ENCODE data around the gene CLOCK.
"Not testable (repeated sequence)": the region's sequence is repeated elsewhere in the genome, so short reads cannot be mapped to it uniquely, and the experiment has no call there.

CLOCK gene

DNA sequence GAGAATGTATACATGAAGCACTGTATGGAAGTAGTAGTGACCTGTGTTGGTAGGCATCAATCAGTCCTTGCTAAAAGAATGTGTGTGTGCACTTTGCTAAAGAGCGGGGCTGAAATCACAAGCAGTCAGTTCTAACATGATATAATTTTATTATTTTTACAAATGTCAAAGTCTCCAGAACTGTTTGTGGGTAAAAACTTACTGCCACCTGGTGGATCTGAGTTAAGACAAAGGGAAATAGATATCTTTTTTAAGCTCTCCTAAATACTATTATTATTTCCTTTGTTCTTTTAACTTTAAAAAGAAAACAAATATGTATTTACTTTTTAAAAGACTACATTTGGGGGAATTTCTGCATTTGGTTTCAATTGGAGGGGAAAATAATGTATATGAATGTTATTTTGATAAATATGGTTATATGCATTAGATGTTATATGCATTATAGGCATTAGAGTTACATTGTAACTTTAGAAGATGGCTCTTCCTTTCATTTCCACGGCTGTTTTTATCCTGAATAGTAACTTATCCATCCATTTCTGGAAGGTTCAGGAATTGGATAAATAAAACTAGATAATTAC lies 7.8 kb upstream of the CLOCK start:
- H3K27ac Mint-ChIP-seq = no peak overlapping the region
- peaks cover 4% of the 10 kb centered on the region for H3K9me3 Mint-ChIP-seq
- H3K27me3 Mint-ChIP-seq (ENCODE audit: low read depth, poor library complexity) = peaks cover 3% of the 10 kb centered on the region
- TF ChIP-seq, protein P1, sequence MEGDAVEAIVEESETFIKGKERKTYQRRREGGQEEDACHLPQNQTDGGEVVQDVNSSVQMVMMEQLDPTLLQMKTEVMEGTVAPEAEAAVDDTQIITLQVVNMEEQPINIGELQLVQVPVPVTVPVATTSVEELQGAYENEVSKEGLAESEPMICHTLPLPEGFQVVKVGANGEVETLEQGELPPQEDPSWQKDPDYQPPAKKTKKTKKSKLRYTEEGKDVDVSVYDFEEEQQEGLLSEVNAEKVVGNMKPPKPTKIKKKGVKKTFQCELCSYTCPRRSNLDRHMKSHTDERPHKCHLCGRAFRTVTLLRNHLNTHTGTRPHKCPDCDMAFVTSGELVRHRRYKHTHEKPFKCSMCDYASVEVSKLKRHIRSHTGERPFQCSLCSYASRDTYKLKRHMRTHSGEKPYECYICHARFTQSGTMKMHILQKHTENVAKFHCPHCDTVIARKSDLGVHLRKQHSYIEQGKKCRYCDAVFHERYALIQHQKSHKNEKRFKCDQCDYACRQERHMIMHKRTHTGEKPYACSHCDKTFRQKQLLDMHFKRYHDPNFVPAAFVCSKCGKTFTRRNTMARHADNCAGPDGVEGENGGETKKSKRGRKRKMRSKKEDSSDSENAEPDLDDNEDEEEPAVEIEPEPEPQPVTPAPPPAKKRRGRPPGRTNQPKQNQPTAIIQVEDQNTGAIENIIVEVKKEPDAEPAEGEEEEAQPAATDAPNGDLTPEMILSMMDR (IDR thresholded peaks at IDR 0.05) = no peak
- H3K36me3 Mint-ChIP-seq (ENCODE audit: low read depth) = peaks cover 5% of the 10 kb centered on the region
- no peak for DNase-seq
- peaks cover 14% of the 10 kb centered on the region for H3K4me1 Mint-ChIP-seq
- H3K4me3 Mint-ChIP-seq = no peak overlapping the region

DNA sequence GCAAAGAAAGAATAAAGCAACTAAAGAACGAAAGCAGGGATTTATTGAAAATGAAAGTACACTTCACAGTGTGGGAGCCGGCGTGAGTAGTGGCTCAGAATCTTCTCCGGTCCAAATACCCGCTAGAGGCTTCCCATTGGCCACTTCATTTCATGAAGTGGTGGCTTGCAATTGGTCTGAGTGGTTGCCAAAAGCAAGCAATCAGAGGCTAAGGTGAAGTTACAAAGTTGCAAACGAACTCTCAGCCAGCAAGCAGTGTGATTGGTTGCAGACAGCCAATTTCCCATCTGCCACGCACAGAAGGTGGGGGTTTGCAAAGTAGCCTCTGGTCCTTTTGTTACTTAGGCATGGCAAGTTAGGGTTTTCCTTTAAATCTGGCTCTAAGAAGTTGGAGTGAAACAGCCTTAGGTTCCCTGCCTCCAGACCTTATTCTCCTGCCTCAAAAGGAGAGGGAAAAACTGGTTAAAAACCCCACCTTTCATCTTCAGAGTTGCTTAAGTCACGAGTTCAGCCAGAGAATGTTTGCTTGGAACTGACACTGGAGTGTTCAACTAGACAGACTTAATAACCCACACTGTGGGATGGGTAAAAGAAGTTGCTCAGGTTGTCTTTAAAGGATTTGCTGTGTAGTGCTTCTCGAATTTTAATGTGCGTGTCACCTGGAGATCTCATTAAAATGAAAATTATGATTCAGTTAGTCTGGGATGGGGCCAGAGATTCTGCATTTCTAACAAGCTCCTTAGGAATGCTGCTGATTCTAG lies 6.9 kb upstream of the CLOCK start:
- Mint-ChIP-seq H3K4me1 (peaks cover 23% of the 10 kb centered on the region), H3K27me3 (ENCODE audit: low read depth, poor library complexity) (peaks cover 3% of the 10 kb centered on the region), H3K4me3 (no peak overlapping the region), H3K36me3 (ENCODE audit: low read depth) (peaks cover 5% of the 10 kb centered on the region), H3K27ac (no peak overlapping the region), H3K9me3 (peaks cover 4% of the 10 kb centered on the region)
- TF ChIP-seq, protein P1 (IDR thresholded peaks at IDR 0.05) = no peak
- DNase-seq = no peak

DNA sequence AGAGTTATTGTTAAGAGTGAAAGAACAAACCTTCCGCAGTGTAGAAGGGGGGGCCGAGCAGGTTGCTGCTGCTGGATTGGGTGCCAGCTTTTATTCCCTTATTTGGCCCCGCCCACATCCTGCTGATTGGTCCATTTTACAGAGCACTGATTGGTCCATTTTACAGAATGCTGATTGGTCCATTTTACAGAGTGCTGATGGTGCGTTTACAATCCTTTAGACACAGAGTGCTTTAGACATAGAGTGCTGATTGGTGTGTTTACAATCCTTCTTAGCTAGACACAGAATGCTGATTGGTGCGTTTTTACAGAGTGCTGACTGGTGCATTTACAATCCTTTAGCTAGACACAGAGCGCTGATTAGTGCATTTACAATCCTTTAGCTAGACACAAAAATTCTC lies 5.3 kb upstream of the CLOCK start:
- H3K9me3 Mint-ChIP-seq; H3K27ac Mint-ChIP-seq; H3K27me3 Mint-ChIP-seq (ENCODE audit: low read depth, poor library complexity); H3K4me3 Mint-ChIP-seq; DNase-seq; H3K36me3 Mint-ChIP-seq (ENCODE audit: low read depth): not testable (repeated sequence)
- H3K4me1 Mint-ChIP-seq = peaks cover 39% of the 10 kb centered on the region

DNA sequence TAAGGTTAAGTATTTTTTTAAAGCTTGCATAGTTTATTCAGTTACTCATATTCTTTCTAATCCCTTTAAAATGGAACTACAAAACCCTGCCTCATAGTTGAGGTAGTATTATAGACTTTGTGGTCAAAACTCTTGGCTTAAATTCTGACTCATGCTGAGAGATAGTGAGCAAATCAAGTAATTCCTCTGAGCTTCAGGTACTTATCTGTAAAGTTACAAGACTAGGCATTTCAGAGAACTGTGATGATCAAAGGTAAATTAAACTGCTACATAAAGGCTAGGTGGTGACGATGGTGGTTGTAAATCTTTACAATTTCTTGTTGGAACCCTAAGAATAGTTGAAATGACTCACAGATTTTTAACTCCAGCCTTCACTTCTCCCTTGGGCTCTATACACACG lies 3.2 kb upstream of the CLOCK start:
- no peaks in the 10 kb centered on the region for H3K27me3 Mint-ChIP-seq (ENCODE audit: low read depth, poor library complexity)
- no peak overlapping the region for H3K4me3 Mint-ChIP-seq
- DNase-seq = no peak
- H3K27ac Mint-ChIP-seq = no peak overlapping the region
- no peaks in the 10 kb centered on the region for H3K9me3 Mint-ChIP-seq
- peaks cover 40% of the 10 kb centered on the region for H3K4me1 Mint-ChIP-seq
- no peaks in the 10 kb centered on the region for H3K36me3 Mint-ChIP-seq (ENCODE audit: low read depth)
- TF ChIP-seq, protein P1 (IDR thresholded peaks at IDR 0.05) = no peak

DNA sequence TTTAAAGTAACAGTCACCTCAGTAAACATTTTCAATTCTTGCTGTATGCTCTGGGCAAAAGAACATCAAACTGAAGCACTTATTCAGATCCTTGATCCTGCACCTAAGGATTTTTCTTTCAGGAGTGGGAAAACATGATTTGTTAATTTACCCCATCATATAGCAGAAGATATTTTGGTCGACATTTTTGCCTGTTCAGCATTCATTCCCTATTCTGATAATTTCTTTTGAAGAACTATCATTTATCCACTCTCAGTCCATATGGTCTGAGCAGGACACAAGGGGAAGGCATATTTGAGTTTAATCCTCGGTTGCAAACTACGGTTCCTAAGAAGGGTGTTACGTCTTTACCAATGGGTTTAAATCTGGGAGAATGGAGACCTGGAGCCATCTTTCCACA lies 1.2 kb upstream of the CLOCK start:
- Mint-ChIP-seq H3K9me3 (no peaks in the 10 kb centered on the region), H3K27me3 (ENCODE audit: low read depth, poor library complexity) (no peaks in the 10 kb centered on the region), H3K36me3 (ENCODE audit: low read depth) (no peaks in the 10 kb centered on the region), H3K4me1 (peaks cover 53% of the 10 kb centered on the region), H3K27ac (no peak overlapping the region), H3K4me3 (peak overlapping the region; percentile 93)
- TF ChIP-seq, protein P1 (IDR thresholded peaks at IDR 0.05) = no peak
- DNase-seq = no peak

DNA sequence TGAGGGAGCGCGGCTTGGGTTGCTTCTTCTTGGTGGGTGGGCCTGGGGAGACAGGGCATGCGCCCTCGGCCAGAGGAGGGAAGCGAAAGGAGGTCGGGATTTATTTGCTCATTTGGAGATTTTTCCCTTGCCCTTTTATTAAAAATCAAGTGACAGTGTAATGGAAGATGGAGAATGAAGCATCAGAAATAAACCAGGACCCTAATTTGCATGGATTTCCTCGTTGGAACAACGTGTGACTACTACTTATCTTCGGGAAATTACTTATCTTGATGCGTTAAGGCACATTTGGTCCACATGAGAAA lies 709 bp upstream of the CLOCK start:
- TF ChIP-seq, protein P1 (IDR thresholded peaks at IDR 0.05) = no peak
- no peaks in the 10 kb centered on the region for H3K27me3 Mint-ChIP-seq (ENCODE audit: low read depth, poor library complexity)
- H3K9me3 Mint-ChIP-seq = no peaks in the 10 kb centered on the region
- H3K36me3 Mint-ChIP-seq (ENCODE audit: low read depth) = no peaks in the 10 kb centered on the region
- peak overlapping the region; percentile 97 for H3K27ac Mint-ChIP-seq
- DNase-seq = peak; percentile 73
- H3K4me3 Mint-ChIP-seq = peak overlapping the region; percentile 93
- peaks cover 58% of the 10 kb centered on the region for H3K4me1 Mint-ChIP-seq
